Lower lobe of right lung (tissue), 2 donors: ENCODE data around the gene SLX4IP. TPM values are rescaled to one million over a fixed set of nuclear protein-coding genes. Genes with fewer than 3 reads are reported as not detected.

Source experiments
- ATAC-seq, 2 donors: fragments of 200-7000 bp; cut with Tn5 transposase; one replicate each; pipeline ENCODE4 v1.9.1; 2020 to 2022; ENCODE audit warnings: mild to moderate bottlenecking in 2 of 2, moderate library complexity in 2 of 2
- DNase-seq: peaks from one replicate; pipeline ENCODE4 v3.0.0-alpha.2; 2020
- H3K27ac ChIP-seq: fragments of 200-600 bp; one replicate; pipeline ENCODE4 v1.8.0; 2022
- H3K27me3 ChIP-seq: fragments of 200-600 bp; one replicate; pipeline ENCODE4 v1.8.0; 2022; ENCODE audit warnings: low read depth
- H3K36me3 ChIP-seq: fragments of 200-600 bp; one replicate; pipeline ENCODE4 v1.8.0; 2022; ENCODE audit warnings: mild to moderate bottlenecking
- H3K4me1 ChIP-seq: fragments of 200-600 bp; one replicate; pipeline ENCODE4 v1.8.0; 2022
- H3K4me3 ChIP-seq: fragments of 200-600 bp; one replicate; pipeline ENCODE4 v1.8.0; 2022; ENCODE audit warnings: mild to moderate bottlenecking
- H3K9me3 ChIP-seq: fragments of 200-600 bp; one replicate; pipeline ENCODE4 v1.8.0; 2022
- CTCF ChIP-seq: fragments of 200-600 bp; IDR thresholded peaks from one replicate; pipeline ENCODE4 v1.8.0; 2022; ENCODE audit warnings: antibody characterized with exemption, mild to moderate bottlenecking
- intact Hi-C: fragments of 100-400 bp; cut with DNase I; formaldehyde crosslinking; loops from one replicate; pipeline ENCODE4 v1.11.0; 2022
- total RNA-seq: library from RNA; stranded (reverse); fragmentation: NEBNext Ultra II Directional; extraction: Animal tissue kit (Norgen Biotek cat#: 25700); gene quantifications from one replicate; pipeline ENCODE4 v1.2.1, GENCODE V29; 2021
- donor health status: DM: no; HTN: yes; CAD: no; lungs with severe emphysema.

Gene SLX4IP
- total RNA-seq, 1 donor from 2014 or later: 5.8 TPM

GRCh38 chr20:10626896-10627295, 191.8 kb downstream of the SLX4IP start:
- ATAC-seq (peak in 1 of 2 donors; percentile 11), DNase-seq (no peak)
- TF ChIP-seq CTCF: no peak
- Histone ChIP-seq H3K9me3 (no peaks in the 10 kb centered on the region), H3K27me3 (no peaks in the 10 kb centered on the region), H3K27ac (no peak overlapping the region), H3K4me1 (no peaks in the 10 kb centered on the region), H3K4me3 (no peak overlapping the region), H3K36me3 (no peaks in the 10 kb centered on the region)
- intact Hi-C loops: no loop called here

- Histone ChIP-seq H3K27ac (no peak overlapping the region), H3K36me3 (no peaks in the 10 kb centered on the region), H3K4me3 (no peak overlapping the region), H3K27me3 (no peaks in the 10 kb centered on the region), H3K9me3 (no peaks in the 10 kb centered on the region), H3K4me1 (no peaks in the 10 kb centered on the region)
- ATAC-seq: no peak
- TF ChIP-seq CTCF: no peak
- DNase-seq: no peak
- intact Hi-C loops: no loop called here
Measured at GRCh38 chr20:10629946-10630650, 195.0 kb downstream of the SLX4IP start.

- TF ChIP-seq CTCF: no peak
- Histone ChIP-seq H3K27ac (no peak overlapping the region), H3K4me1 (peaks cover 8% of the 10 kb centered on the region), H3K27me3 (no peaks in the 10 kb centered on the region), H3K36me3 (no peaks in the 10 kb centered on the region), H3K9me3 (no peaks in the 10 kb centered on the region), H3K4me3 (no peak overlapping the region)
- no peak for ATAC-seq
- DNase-seq: no peak
- intact Hi-C loops: no loop called here
Measured at GRCh38 chr20:10631126-10631525, 196.0 kb downstream of the SLX4IP start.

GRCh38 chr20:10632721-10633509, 197.8 kb downstream of the SLX4IP start:
- ATAC-seq (no peak), DNase-seq (no peak)
- Histone ChIP-seq H3K4me1 (peaks cover 25% of the 10 kb centered on the region), H3K9me3 (no peaks in the 10 kb centered on the region), H3K27ac (no peak overlapping the region), H3K4me3 (no peak overlapping the region), H3K36me3 (no peaks in the 10 kb centered on the region), H3K27me3 (no peaks in the 10 kb centered on the region)
- TF ChIP-seq CTCF: no peak
- intact Hi-C loops: no loop called here

- no peak overlapping the region for H3K4me3 ChIP-seq
- no peaks in the 10 kb centered on the region for H3K27me3 ChIP-seq
- H3K9me3 ChIP-seq: no peaks in the 10 kb centered on the region
- no peak overlapping the region for H3K27ac ChIP-seq
- peaks cover 2% of the 10 kb centered on the region for H3K36me3 ChIP-seq
- H3K4me1 ChIP-seq: peaks cover 25% of the 10 kb centered on the region
- intact Hi-C loops: no loop called here
- ATAC-seq: no peak
- DNase-seq: no peak
- no peak for TF ChIP-seq CTCF
Measured at GRCh38 chr20:10633718-10634117, 198.6 kb downstream of the SLX4IP start.
